ENCODE results near the gene KCNJ3.

GRCh38 chr2:154832711-154833110 lies 134.2 kb downstream of the KCNJ3 start:
- no peak for TF ChIP-seq POLR2A (IDR thresholded peaks at IDR 0.05)
- no peak for TF ChIP-seq CTCF (IDR thresholded peaks at IDR 0.05)
